Left colon (tissue), 2 donors: ENCODE results near the gene THOC5. TPM values are rescaled to one million over a fixed set of nuclear protein-coding genes. Genes with fewer than 3 reads are reported as not detected.
"Not testable (repeated sequence)": the region's sequence is repeated elsewhere in the genome, so short reads cannot be mapped to it uniquely, and the experiment has no call there.

Experiments
- ATAC-seq: fragments of 200-7000 bp; cut with Tn5 transposase; one replicate; pipeline ENCODE4 v1.9.1; 2020; ENCODE audit warnings: mild to moderate bottlenecking, moderate library complexity
- DNase-seq, 2 donors: peaks; one replicate each; pipeline ENCODE4 v3.0.0-alpha.2; 2020
- intact Hi-C, 2 donors: fragments of 100-400 bp; cut with DNase I in 1 of 2; cut with micrococcal nuclease in 1 of 2; formaldehyde crosslinking; loops; one replicate each; pipeline versions ENCODE4 v1.11.2 to v1.14.0; 2022; cut with DNase I, micrococcal nuclease
- total RNA-seq, 2 donors: library from RNA; stranded (reverse); fragmentation: NEBNext Ultra II Directional; extraction: Animal tissue kit (Norgen Biotek cat#: 25700); gene quantifications; one replicate each; pipeline ENCODE4 v1.2.1, GENCODE V29; 2021
- donor health status: DM: no; HTN: no; CAD: no.
- donor health status: DM: yes; HTN: yes; CAD: no.

Gene THOC5
- total RNA-seq, 2 donors from 2014 or later = 20.8 to 21.1 TPM

GRCh38 chr22:29567338-29567737, 13.8 kb upstream of the THOC5 start:
- ATAC-seq (no peak), DNase-seq (no peak)
- intact Hi-C loops = no loop called here

GRCh38 chr22:29566513-29566912, 13.0 kb upstream of the THOC5 start:
- ATAC-seq, intact Hi-C loops, DNase-seq: not testable (repeated sequence)

- DNase-seq = no peak
- intact Hi-C loops = no loop called here
- ATAC-seq = no peak
Measured at GRCh38 chr22:29563652-29564460, 10.3 kb upstream of the THOC5 start.

- no peak for DNase-seq
- intact Hi-C loops = no loop called here
- no peak for ATAC-seq
Measured at GRCh38 chr22:29559853-29560252, 6.3 kb upstream of the THOC5 start.

- DNase-seq (no peak), ATAC-seq (no peak)
- intact Hi-C loops = no loop called here
Measured at GRCh38 chr22:29559030-29559429, 5.5 kb upstream of the THOC5 start.

GRCh38 chr22:29555065-29555644, 1.6 kb upstream of the THOC5 start:
- ATAC-seq = no peak
- no peak for DNase-seq
- intact Hi-C loops = no loop called here

- intact Hi-C loops, ATAC-seq, DNase-seq: not testable (repeated sequence)
Measured at GRCh38 chr22:29552357-29552756, 1.2 kb downstream of the THOC5 start.

GRCh38 chr22:29550005-29550404, 3.6 kb downstream of the THOC5 start:
- intact Hi-C loops = no loop called here
- no peak for DNase-seq
- no peak for ATAC-seq

GRCh38 chr22:29545045-29545444, 8.5 kb downstream of the THOC5 start:
- intact Hi-C loops, ATAC-seq, DNase-seq: not testable (repeated sequence)

GRCh38 chr22:29541845-29542244, 11.7 kb downstream of the THOC5 start:
- ATAC-seq (no peak), DNase-seq (no peak)
- intact Hi-C loops = no loop called here

GRCh38 chr22:29539105-29539504, 14.5 kb downstream of the THOC5 start:
- ATAC-seq = no peak
- no peak for DNase-seq
- intact Hi-C loops = no loop called here

GRCh38 chr22:29536411-29536810, 17.1 kb downstream of the THOC5 start:
- no peak for ATAC-seq

GRCh38 chr22:29531419-29531818, 22.1 kb downstream of the THOC5 start:
- ATAC-seq (no peak), DNase-seq (no peak)

More at GRCh38 chr22:29536411-29536810, 17.1 kb downstream of the THOC5 start:
- no peak for DNase-seq
- intact Hi-C loops = no loop called here

GRCh38 chr22:29530716-29531115, 22.8 kb downstream of the THOC5 start:
- ATAC-seq = no peak
- DNase-seq = no peak
- intact Hi-C loops = no loop called here

More at GRCh38 chr22:29531419-29531818, 22.1 kb downstream of the THOC5 start:
- intact Hi-C loops = no loop called here

- no peak for ATAC-seq
Measured at GRCh38 chr22:29528144-29528543, 25.4 kb downstream of the THOC5 start.

GRCh38 chr22:29524442-29525191, 28.9 kb downstream of the THOC5 start:
- intact Hi-C loops = loop anchor here in 1 of 2 donors (10.0 kb wide), 1 partner anchor 130 kb away; no protein-coding TSS in a partner anchor
- peak; percentile 82 for ATAC-seq
- DNase-seq = peak; percentile 27 to 47

More at GRCh38 chr22:29528144-29528543, 25.4 kb downstream of the THOC5 start:
- intact Hi-C loops = loop anchor here in 1 of 2 donors (10.0 kb wide), 1 partner anchor 133 kb away; no protein-coding TSS in a partner anchor
- DNase-seq = no peak

- no peak for ATAC-seq
- intact Hi-C loops = loop anchor here in 1 of 2 donors (10.0 kb wide), 1 partner anchor 129 kb away; no protein-coding TSS in a partner anchor
- DNase-seq = no peak
Measured at GRCh38 chr22:29523761-29524160, 29.8 kb downstream of the THOC5 start.

GRCh38 chr22:29521526-29521925, 32.0 kb downstream of the THOC5 start:
- ATAC-seq (no peak), DNase-seq (no peak)

GRCh38 chr22:29520851-29521250, 32.7 kb downstream of the THOC5 start:
- intact Hi-C loops = loop anchor here in 1 of 2 donors (10.0 kb wide), 1 partner anchor 126 kb away; no protein-coding TSS in a partner anchor

More at GRCh38 chr22:29521526-29521925, 32.0 kb downstream of the THOC5 start:
- intact Hi-C loops = loop anchor here in 1 of 2 donors (10.0 kb wide), 1 partner anchor 127 kb away; no protein-coding TSS in a partner anchor

More at GRCh38 chr22:29520851-29521250, 32.7 kb downstream of the THOC5 start:
- ATAC-seq (no peak), DNase-seq (no peak)
